ENCODE results near the gene TIGD3. TPM values are rescaled to one million over a fixed set of nuclear protein-coding genes. Genes with fewer than 3 reads are reported as not detected.

TIGD3 gene
- total RNA-seq: 0.97 TPM
- long read RNA-seq: 0 reads

DNA sequence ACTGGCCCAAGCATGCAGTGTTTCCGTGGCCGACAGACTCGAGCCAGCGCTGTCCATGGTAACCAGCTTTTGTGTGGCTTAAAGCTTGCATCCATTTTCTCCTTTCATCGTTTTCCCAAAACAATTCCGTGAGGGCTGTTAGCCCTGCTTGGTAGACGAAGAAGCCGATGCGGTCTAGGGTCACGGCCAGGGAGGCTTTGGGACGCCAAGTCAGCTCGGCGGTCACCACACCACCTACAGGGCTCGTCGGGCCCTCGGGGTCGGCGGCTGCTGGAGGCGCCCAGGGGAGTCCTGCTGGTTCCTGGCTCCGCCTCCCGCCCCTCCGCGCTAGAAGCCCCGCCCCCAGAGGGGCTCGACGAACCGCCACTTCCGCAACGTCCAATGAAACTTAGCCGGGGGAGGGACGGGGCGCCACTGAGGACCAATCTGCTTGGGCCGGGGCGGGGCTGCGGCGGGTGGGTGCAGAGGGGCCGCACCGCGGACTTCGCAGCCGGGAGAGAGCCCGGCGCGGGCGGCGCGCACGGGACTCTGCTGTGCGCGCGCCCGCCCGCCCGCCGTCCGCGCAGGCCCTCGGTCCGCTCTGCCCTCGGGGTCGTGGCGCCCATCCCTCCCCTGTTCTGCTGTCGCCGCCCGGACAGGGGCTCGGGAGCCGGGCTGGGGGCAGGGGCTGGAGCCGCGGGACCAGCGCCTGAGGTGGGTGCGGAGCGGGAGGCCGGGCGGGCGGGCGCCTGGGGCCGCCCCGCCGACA is at the start of gene TIGD3:
TIGD3 (plus strand) TSS at position 487 of the 748 bp plus-strand sequence. CDS start 1,058 bp downstream, outside the sequence.
- intact Hi-C loops (cut with micrococcal nuclease): no loop called here

GRCh38 chr11:65305501-65306268 is 48.9 kb upstream of the TIGD3 start:
- no peak for ATAC-seq
- intact Hi-C loops (cut with micrococcal nuclease): no loop called here
- DNase-seq: peak; percentile 31

More for the DNA sequence above, at the start of gene TIGD3:
- ATAC-seq: peak; percentile 88
- DNase-seq: peak; percentile 99

DNA sequence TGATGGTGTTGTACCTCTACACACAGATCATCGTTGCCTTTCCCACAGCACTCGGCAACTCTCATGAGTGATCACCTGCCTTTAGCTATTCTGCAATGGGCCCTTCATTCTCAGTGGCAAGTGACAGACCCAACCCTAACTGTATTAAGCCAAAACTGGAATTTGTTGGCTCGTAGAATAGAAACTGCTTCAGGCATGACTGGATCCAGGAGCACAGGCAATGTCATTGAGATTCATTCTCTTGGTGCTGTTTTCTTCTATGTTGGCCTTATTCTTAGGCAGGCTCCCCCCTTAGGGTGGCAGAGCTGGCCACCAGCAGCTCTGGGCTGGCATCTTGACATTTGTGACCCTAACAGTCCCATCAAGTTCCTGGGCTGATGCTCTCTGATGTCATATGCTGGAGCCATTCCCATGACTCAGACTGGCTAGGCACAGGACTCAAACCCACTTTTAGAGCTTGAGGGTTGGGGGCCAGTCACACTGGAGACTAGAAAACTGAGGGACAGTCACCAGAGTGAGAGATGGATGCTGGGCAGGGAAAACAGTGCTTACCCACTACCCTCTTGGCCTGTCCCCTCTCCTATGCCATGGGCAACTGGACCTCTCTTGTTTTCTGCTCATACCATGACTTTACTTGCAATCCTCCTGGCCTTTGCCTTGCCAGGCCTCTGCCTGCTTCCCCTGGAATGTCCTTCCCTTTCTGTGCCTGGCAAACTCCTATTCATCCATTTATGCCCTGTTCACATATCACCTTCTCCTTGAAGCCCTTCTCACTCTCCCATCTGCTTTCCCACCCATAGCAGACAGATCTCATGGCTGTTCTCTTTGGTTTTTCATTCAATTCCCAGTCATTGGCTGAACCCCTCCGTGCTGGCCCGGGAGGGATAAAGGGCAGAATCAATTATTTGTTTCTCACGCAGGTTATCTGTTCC is 47.0 kb upstream of the TIGD3 start:
- DNase-seq (peak; percentile 5), ATAC-seq (no peak)
- intact Hi-C loops (cut with micrococcal nuclease): no loop called here

DNA sequence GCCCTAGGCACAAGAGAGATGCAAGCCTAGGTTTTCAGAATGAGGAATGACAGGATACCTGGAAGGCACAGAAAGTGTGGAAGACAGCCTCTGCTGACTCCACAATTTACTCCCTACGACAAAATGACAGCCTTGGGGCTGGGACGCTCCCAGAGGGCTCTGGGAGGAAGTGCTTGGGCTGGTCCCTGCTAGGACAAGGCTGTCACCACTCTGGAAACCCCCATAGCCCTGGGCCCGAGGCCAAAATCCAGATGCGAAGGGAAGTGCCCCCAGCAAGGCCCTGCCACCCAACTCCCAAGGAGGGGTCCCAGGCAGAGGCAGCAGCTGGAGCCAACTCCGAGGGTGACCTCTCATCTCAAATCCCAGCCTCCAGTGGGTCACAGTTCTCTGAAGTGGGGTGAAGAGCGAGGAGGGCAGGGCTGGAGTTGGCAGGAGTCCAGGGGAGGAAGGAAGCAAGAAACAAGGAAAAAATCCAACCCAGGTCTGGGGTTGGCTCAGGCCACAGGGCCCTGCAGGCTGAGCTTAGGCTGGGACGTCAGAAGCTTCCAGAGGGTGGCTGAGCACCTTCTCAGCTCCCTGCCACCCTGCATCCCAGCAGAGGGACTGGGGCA is 46.2 kb upstream of the TIGD3 start:
- DNase-seq: peak; percentile 66
- intact Hi-C loops (cut with micrococcal nuclease): no loop called here
- peak; percentile 32 for ATAC-seq

- DNase-seq (peak; percentile 27), ATAC-seq (peak; percentile 6)
- intact Hi-C loops (cut with micrococcal nuclease): no loop called here
These were observed 45.5 kb upstream of the TIGD3 start for GRCh38 chr11:65309006-65309405.

DNA sequence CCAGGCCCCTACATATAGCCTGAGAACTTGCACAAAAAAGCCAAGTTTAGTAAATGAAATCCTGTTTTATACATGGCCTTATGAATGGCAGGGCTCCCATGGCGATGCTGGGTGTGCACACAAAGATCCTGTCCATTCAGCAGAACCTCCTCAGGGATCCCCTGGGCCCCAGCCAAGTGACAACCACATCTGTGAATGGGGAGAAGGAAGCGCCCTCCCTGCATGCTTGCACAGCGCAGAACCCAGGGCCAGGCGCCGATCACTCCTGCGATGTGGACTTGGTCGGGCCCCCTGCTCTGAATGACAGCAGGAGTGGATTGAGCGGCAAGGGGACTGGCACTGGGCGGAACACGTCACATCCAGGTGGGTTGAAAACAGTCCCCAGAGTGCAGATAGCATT is 44.3 kb upstream of the TIGD3 start:
- no peak for ATAC-seq
- DNase-seq: peak; percentile 80
- intact Hi-C loops (cut with micrococcal nuclease): no loop called here

DNA sequence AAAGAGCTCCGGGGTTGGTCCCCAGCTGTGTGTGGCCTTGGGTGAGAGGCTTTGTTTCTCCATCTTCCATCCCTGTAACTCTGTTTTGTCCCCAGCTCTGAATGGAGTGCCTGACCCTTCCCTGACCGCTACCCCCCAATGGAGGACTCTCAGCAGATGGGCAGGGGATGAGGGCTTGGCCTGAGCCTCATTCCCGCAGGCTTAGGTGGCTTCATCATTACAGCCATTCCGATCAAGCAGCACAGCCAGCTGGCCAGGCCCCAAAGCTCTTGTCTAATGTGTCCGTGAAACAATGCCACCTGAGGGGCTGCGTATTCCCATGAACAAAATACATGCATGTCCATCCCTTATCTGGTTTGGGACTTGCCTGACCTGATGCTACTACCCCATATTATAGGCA is 43.8 kb upstream of the TIGD3 start:
- DNase-seq: peak; percentile 55
- no peak for ATAC-seq
- intact Hi-C loops (cut with micrococcal nuclease): no loop called here

DNA sequence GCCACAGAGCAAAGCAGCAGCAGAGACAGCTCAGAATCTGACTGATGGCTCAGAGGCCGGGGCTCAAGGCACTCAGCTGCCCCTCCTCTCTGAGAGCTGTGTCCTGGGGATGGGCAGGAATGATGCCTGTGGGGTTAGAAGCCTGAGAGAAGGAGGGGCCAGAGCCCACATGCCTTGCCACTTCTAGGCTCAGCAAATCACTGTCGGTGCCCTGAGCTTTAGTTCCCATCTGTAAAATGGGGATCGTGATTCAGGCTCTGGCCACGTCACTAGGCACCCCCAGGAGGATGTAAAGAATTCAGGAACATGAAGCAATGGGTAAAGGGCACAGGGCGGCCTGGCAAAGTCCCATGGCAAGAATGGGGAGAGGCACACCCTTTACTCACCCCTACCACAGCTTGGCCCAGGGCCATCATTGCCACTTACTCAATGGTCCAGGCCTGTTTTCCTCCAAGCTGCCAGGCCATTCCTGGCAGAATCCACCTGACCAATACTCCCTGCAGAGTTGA is 43.3 kb upstream of the TIGD3 start:
- DNase-seq (peak; percentile 52), ATAC-seq (no peak)
- intact Hi-C loops (cut with micrococcal nuclease): no loop called here

DNA sequence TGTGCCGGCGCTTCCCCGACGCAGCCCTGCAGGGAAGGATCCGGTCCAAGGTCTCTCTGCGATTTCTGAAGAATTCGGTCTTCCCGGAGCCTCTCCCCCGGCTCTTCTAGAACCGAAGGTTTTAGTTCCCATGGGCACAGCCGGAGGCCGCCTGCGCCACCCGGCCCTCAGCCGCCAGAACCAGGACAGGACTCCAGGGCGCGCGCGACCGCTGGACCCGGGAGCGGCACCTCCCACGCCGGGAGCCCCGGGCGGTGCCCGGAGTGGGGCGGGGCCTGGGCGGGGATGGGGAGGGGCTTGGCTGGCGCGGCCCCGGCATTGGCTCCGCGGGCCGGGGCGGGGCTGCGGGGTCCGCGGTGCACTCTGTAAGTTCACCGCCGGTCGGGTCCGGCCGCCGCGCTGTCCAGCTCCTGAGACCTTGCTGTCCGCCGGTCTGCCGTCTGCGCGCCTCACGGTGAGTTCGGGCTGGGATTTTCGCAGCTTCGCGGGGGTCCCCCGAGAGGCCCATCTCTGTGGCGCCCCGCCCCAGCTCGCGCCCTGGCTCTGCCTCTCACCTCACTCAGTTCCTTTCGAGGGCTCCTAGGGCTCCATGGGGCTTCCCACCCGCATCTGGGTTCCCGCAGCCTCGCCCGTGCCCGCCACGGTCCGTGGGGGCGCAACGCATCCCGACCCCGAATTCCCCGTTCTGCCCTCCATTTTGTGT is 39.9 kb upstream of the TIGD3 start, which contains the start of gene CDC42EP2:
CDC42EP2 (plus strand) TSS at position 366 of the 703 bp plus-strand sequence. CDS start 6,033 bp downstream, outside the sequence.
- DNase-seq: peak; percentile 94
- intact Hi-C loops (cut with micrococcal nuclease): loop anchor here (2.0 kb wide), 1 partner anchor 40 kb away; no protein-coding TSS in a partner anchor
- peak; percentile 91 for ATAC-seq

- intact Hi-C loops (cut with micrococcal nuclease): loop anchor here (2.0 kb wide), 1 partner anchor 41 kb away; no protein-coding TSS in a partner anchor
- ATAC-seq (peak; percentile 67), DNase-seq (peak; percentile 94)
These were observed 39.2 kb upstream of the TIGD3 start for GRCh38 chr11:65315204-65315865.

DNA sequence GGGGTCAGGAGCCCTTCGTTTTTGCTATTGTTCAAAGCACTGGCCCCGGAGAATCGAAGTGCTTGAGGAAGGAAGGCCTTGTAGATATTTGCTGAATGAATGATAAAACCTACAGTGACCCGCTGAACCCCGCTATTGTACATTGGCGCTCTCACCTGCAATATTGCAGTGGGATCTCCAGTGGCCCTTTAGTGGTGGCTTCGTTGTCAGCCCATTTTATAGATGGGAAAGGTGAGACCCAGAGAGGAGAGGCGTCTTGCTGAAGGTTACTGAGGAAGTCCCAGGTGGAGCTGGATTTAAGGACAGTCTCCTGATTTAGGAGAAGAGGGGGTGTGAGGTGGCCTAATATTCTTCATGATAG is 38.7 kb upstream of the TIGD3 start:
- ATAC-seq (no peak), DNase-seq (no peak)
- intact Hi-C loops (cut with micrococcal nuclease): loop anchor here (2.0 kb wide), 1 partner anchor 41 kb away; no protein-coding TSS in a partner anchor

DNA sequence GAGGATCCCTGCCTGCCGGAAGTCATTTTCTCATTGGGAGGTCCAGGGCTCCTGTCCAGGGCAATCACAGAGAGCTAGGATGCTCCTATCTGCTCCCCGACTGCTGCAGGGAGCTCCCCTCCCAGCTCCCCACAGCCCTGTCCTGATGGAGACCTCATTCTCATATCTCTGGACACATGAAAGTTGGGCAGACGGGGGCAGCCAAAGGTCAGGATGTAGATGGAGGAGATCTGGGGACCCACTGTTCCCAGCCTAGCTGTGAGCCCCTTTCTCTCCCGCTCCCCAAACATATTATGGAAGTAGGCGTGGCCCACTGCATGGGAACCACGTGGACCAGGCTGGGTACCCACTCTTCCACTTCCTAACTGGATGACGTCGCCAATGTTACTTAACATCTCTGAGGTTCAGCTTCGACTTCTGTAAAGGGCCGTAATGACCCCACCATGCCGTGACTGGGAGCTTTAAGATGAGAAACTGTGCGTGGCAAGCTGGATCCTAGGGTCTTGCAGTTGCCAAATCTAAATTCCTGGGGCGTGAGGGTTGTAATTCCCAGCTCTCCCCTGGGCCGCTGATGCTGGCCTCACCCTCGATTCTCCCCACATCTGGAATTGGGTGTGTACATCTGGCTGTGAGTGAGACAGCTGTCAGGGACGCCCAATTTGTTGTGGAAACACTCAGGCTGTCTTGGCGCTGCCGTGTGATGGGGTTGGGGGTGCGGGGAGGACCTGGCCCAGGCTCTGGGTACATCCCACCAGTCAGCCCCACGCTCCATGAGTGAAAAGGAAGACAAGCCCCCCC is 38.1 kb upstream of the TIGD3 start:
- ATAC-seq (peak; percentile 45), DNase-seq (peak; percentile 75)
- intact Hi-C loops (cut with micrococcal nuclease): no loop called here

DNA sequence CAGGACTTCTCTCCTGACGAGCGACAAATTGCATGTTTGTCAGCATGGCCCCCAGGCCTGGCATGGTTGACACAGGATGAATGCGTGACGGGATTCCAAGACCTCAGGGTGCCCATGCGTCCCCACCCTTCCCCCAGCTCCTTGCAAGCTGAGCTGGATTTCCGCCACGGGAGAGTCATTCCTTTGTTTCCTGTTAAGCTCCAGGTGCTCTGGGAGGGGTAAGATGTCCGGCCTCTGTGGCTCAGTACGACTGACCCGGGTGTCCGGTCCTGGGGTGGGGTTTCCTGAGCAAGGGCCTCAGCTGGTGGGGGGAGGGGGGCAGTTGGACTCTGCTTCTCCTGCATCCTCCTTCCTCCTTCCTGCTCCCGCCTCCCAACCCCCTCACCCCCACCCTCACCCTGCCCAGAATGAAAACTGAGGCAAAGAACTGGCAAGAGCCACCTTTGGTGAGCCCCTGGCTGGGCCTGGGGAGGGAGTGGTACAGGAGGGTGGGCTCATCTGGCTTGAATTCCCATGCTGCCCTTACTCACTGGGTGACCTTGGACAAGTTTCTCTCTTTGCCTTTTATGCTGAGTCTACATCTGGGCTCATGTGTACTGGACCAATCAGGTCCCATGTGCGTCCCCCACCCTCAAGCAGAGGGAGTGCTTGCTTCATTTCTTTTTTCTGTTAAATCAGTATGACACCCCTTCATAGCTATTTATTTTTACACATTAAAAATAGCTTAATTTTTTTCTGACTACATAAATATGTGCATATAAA is 37.3 kb upstream of the TIGD3 start:
- DNase-seq: peak; percentile 80
- intact Hi-C loops (cut with micrococcal nuclease): no loop called here
- peak; percentile 31 for ATAC-seq

GRCh38 chr11:65320386-65321075 is 34.0 kb upstream of the TIGD3 start:
- ATAC-seq (no peak), DNase-seq (peak; percentile 31)
- intact Hi-C loops (cut with micrococcal nuclease): no loop called here

DNA sequence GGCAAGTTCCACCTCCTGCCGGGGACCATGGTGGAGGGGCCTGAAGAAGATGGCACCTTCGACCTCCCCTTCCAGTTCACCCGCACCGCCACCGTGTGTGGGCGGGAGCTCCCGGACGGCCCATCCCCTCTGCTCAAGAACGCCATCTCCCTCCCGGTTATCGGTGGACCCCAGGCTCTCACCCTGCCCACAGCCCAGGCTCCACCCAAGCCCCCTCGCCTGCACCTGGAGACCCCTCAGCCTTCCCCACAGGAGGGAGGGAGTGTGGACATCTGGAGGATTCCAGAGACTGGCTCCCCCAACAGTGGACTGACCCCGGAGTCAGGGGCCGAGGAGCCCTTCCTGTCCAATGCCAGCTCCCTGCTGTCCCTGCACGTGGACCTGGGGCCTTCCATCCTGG is 33.5 kb upstream of the TIGD3 start:
- DNase-seq: peak; percentile 23
- ATAC-seq: no peak
- intact Hi-C loops (cut with micrococcal nuclease): no loop called here

Data from left ventricle myocardium superior (tissue), 1 donor.